GM19023 (cell line): ENCODE results near the gene C4orf51.
"Not testable (repeated sequence)": the region's sequence is repeated elsewhere in the genome, so short reads cannot be mapped to it uniquely, and the experiment has no call there.

Experiments used
- ATAC-seq: cut with Tn5 transposase; IDR thresholded peaks from one replicate; pipeline ENCODE4 v1.9.1; 2021; ENCODE audit warnings: mild to moderate bottlenecking, moderate library complexity; ENCODE audit not compliant: unreplicated experiment

Gene C4orf51

DNA sequence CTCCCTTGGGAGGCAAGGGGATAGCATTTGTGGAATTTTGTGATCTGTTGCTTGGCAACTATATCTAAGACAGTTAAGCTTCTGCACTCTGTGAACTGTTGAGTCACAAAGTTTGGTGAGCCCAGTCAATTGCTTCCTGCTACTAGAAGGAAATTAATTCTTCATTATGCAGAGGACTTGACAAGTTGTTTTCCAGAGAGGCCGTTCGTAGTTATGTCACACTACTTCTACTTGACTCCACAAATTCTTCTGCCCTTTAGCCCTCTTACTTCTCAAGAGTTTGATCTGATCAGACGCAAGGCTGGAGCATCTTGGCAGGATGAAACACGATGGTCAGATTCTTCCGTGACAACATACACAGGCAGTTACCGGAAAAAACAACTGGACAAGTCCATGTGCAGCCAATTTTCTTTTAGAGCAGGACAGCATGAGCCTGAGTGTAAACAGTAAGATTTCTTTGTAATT, at the start of gene C4orf51:
C4orf51 (plus strand) TSS at position 156 of the 465 bp plus-strand sequence; CDS start at position 214, 58 bp downstream.
- ATAC-seq, result no peak

DNA sequence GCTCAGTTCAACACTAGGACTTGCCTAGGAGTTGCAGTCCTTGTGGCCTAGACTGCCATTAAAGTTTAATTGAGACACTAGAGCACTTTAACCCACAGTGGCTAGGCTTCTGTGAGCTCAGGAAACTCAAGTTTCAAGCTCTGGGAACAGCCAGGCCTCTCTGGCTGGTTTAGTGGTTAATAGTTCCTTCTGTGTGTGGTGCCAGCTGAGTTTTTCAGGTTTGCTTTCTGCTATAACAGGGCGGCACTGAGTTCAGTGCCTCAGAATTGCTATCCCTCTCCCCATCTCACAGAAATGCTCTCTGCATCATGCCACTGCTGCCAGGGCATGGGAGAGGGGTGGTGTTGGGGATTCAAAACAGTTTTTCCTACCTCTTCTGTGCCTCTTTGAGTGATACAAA, 44.8 kb upstream of the C4orf51 start:
- no peak for ATAC-seq

DNA sequence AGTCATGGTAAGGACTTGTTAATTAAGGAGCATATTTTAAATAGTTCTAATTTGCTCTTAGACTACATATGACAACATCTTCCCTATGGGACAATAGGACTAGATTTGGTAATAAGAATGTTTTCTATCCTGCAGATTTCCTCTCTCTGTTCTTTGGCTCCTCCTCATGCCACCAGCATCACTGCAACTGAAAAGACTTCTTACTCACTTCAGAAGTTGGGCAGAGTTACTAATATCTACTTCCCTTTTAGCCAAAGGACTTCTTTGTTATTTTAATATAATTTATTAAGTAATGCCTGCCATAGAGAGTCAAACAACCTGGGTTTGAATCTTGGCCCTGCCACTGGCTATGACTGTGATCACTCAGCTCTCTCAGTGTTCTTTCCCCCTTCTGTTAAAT, 44.3 kb upstream of the C4orf51 start:
- no peak for ATAC-seq

DNA sequence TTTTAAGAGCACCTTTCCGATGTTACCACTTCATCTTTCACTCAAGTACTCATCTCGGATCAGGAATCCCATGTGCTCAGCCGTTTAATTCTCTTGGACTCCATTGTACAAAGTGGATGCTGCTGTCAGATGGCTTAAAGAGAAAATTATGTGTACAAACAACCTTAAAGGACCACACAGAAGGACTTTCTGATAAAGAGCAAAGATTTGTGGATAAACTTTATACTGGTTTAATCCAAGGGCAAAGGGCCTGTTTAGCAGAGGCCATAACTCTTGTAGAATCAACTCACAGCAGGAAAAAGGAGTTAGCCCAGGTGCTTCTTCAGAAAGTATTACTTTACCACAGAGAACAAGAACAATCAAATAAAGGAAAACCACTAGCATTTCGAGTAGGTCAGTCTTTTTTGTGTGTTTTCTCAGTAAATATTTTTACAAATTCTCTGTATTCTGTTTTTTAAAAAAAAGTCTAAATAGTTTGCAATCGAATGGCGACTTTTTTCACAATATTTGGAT, 40.7 kb upstream of the C4orf51 start:
- ATAC-seq, result no peak

DNA sequence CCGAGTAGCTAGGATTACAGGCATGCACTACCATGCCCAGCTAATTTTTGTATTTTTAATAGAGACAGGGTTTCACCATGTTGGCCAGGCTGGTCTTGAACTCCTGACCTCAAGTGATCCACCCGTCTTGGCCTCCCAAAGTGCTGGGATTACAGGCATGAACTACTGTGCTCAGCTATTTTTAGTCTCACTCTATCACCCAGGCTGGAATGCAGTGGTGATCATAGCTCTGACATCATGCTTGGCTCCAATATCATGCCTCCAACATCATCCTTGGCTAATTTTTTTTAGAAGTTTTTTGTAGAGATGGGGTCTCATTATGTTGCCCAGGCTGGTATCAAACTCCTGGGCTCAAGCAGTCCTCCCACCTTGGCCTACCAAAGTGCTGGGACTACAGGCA, 39.7 kb upstream of the C4orf51 start:
- ATAC-seq, result not testable (repeated sequence)

DNA sequence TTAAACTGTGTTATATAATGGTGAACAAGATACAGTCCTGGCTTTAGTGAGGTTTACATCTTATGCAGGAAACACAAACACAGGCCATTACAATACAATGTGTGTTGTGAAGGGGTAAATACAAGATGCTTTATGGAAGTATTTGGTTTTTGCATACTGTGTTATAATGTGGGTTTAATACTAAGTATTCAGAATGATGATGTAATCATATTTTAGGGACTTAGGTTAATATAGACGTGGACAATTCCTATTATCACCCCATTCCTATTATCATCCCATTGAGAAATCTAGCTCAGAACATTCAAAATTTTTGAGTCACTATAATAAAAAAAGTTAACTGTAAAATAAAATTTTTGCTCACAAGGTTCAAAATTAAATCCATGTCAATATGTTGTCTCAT, 36.7 kb upstream of the C4orf51 start:
- no peak for ATAC-seq

DNA sequence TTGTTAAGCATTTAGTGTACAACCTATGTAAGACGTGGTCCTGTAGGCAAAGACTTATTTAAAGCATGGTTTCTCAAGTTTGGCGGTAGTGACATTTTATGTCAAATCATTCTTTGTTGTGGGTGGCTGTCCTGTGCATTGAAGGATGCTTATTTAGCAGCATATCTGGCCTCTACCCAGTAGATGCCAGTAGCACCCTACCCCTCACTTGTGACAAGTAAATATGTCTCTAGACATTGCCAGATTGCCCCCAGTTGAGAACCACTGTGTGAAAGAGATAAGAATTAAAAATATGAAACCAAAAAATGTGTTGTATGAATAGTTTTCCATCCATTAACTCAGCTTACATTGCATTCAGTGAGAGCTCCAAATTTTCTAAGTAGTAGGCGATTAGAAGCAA, 35.2 kb upstream of the C4orf51 start:
- ATAC-seq, result no peak

DNA sequence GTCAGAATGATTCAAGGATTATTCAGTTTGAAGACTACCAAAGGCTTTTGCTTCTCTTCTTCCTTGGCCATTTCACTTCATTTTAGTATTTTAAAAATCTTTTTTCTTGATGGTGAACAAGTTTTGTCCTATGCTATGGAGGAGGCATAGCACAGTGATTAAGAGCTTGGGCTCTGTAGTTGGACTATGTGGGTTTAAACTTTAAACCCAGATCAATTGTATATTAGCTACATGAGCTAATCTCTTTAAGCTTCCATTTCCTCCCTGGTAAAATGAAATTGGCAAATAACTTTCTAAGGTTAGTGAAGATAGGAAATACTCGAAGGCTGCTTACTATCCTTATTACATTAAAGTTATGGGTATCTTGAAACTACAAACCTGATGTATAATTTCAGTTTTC, 23.8 kb upstream of the C4orf51 start:
- no peak for ATAC-seq

DNA sequence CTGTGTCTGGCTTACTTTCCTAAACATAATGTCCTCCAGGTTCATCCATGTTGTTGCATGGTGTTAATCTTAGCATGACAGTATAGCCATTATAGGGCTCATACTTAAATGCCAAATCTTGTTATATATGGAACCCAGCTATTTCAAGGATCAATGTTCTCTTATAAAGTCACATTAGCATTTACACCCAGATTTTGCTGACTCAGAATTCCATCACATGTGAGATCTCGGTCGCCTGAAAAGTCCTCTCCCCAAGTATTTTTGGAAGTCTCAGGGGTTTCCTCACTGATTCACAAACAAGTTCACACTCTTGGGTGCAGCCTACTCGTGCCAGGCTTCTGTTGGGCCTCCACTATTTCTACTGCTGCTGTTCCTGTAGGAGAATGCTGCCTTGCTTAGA, 19.9 kb upstream of the C4orf51 start:
- no peak for ATAC-seq

DNA sequence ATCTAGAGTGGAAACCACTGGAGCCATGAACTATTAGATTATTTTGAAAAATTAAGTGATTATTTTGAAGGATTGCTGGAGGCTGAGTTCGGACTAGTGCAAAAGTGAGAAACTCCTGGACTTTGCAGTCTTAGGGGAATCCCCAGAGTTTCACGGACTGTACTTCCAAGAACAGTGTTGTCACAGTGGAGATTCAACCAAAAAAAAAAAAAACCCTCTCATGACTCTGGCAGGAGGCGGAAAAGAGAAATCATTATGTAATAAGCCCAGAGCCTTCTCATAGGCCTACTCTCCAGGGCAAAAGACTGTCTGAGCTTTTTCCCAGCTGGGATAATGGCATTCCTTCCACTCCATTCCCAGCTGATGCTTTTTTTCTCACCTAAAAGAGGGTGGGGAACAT, 16.8 kb upstream of the C4orf51 start:
- no peak for ATAC-seq

DNA sequence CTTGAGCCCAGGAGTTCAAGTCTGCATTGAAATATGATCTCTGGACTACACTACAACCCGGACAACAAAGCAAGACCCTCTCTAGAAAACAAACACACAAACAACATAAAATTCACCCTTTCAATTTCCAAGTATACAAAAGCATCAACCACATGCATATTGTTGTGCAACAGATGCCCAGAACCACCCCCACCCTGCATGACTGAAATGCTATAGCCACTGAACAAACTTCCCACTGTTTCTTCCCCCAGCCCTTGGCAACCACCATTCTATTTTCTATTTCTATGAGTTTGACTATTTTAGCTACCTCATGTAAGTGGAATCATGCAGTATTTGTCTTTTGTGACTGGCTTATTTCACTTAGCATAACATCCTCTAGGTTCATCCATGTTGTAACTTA, 14.2 kb upstream of the C4orf51 start:
- no peak for ATAC-seq

DNA sequence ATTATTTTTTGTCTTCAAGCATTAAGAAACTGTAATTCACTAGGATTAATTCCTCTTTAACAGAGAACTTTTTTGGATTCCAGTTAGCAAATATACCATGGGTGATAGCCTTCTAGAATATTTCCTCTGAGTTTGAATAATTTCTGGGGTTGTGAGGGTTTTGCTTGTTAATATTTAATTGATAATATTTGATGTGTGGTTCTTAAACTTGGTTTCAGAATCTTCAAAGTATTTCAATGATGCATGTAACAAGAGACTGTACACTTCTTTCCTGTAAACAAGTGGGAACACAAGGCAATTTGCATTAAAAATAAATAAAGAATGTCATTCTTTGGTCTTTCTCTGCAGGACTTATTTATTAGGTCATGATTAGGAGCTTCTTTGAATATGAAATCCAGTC, 9.5 kb upstream of the C4orf51 start:
- no peak for ATAC-seq

DNA sequence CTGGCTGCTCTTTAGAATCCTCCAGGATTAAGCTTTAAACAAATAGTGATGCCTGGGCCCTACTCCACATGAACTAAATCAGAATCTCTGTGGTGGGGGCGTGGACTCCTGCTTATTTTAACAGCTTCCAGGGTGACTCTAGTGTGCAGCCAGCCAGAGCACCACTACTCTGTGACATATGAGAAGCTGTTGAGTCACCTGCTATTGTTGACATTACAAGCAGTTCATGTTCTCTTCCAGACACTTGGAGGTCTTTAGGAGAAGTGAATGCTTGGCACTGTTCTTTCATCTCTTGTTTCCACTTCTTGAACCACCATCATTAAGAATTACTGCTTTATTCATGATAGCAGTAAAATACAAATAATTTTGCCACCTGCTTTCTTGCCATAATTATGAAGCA, 426 bp upstream of the C4orf51 start:
- no peak for ATAC-seq

DNA sequence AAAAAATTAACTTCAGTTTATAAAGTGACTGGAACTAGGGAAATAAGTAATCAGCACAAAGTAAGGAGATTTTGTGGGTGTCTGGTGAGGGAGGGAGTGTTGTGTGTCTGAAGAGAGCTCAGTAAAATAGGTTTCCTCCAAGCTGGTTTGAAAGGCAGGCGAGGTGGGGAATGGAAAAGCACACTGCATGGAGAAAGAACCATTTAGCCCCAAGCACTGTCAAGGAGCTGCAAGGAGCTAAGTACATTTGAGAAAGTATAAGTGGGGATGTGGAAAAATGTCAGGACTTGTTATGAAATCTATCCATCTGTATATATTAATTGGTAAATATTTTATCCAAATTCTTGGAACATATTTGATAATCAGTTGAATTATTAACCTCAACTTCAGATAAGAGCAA, 956 bp downstream of the C4orf51 start:
- ATAC-seq, result no peak

DNA sequence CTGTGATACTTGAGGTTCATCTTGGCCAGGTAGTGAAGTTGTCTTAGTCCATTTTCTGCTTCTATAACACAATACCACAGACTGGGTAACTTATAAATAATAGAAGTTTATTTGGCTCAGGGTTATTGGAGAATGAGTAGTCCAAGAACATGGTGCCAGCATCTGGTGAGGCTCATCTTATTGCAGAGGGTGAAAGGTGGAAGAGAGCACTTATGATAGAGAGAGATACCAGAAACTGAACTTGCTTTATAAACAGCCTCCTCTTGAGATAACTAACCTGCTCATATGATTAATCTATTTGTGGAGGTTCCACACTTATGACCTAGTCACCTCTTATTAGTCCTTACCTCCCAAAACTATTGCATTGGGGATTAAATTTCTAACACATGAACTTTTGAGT, 1.6 kb downstream of the C4orf51 start:
- no peak for ATAC-seq

DNA sequence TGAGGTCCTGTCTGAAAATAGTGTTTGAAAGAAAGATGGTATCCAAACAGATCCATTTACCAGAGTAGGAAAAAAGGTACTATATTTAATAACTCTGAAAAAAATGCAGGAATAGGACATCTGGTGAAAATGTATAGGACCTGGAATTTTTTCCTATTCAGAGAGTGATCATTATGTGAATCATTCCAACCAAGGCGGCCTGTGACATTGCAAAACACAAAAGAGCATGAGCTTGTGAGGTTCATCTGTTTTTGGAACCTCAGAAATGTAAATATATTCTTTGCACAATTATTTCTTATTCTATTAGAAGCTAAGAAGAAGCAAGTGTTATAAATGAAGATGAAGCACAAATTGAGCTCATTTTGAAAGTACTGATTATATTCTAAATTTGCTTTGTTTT, 2.0 kb downstream of the C4orf51 start:
- ATAC-seq, result no peak

DNA sequence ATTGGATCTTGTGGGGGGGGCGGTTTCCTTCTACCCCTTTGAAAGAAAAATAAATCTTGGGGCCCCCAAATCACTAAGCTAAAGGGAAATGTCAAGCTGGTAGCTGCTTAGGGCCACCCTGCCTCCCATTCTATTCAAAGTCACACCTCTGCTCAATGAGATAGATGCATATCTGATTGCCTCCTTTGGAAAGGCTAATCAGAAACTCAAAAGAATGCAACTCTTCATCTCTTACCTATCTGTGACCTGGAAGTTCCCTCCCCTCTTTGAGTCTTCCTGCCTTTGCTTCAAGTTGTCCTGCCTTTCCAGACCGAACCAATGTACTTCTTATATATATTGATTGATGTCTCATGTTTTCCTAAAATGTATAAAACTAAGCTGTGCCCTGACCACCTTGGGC, 7.0 kb downstream of the C4orf51 start:
- ATAC-seq, result no peak

DNA sequence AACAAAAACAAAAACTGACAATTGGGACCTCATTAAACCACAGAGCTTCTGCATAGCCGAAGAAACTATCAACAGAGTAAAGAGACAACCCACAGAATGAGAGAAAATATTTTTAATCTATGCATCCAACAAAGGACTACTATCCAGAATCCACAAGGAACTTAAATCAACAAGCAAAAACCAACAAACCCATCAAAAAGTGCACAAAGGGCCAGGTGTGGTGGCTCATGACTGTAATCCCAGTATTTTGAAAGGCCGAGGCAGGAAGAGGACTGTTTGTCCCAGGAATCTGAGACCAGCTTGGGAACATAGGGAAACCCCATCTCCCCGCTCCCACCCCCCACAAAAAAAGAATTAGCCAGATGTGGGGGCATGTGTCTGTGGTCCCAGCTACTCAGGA, 10.7 kb downstream of the C4orf51 start:
- ATAC-seq, result no peak

DNA sequence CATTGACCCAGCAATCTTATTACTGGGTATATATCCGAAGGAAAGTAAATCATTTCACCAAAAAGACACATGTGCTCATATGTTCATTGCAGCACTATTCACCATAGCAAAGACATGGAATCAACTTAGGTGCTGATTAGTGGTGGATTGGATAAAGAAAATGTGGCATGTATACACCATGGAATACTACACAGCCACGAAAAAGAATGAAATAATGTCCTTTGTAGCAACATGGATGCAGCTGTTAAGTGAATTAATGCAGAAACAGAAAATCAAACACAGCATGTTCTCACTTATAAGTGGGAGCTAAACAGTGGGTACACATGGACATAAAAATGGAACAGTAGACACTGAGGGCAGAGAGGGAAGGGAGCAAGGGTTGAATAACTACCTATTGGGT, 11.5 kb downstream of the C4orf51 start:
- ATAC-seq, result not testable (repeated sequence)

DNA sequence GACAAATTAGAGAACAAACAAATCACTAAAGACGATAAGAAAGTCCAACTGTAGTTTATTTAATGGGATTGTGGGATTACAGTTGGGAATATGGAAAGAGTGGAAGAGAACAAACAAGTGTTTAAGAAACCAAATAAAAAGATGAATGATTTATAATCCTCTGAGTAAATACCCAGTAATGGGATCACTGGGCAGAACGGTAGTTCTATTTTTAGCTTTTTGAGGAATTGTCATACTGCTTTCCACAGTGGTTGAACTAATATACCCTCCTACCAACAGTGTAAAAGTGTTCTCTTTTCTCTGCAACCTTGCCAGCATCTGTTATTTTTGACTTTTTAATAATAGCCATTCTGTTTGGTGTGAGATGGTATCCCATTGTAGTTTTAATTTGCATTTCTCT, 15.0 kb downstream of the C4orf51 start:
- ATAC-seq, result no peak

DNA sequence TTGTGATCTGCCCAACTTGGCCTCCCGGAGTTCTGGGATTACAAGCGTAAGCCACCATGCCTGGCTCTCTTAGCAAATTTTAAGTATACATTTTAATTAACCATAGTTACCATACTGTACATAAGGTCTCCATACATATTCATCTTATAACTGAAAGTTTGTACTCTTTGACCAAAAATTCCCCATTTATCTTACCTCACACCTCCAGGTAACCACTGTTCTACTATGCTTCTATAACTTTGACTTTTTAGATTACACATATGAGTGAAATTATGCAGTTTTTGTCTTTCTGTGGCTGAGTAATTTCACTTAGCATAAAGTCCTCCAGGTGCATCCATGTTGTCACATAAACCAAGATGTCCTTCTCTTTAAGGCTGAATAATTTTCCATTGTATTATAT, 17.4 kb downstream of the C4orf51 start:
- ATAC-seq, result peak; percentile 66

DNA sequence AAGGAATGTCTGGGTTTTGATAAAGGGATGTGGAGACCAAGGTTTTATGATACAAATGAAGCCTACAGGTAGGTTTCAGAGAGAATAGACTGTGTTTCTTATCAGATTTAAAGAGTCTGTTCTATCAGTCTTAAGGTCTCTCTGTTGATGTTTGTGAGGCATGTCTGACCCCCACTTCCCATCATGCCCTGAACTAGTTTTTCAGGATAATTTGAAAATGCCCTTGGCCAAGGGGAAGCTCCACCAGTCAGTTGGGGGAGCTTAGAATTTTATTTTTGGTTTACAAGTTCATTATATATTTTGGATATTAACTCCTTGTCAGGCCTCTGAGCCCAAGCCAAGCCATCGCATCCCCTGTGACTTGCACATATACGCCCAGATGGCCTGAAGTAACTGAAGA, 18.6 kb downstream of the C4orf51 start:
- no peak for ATAC-seq

DNA sequence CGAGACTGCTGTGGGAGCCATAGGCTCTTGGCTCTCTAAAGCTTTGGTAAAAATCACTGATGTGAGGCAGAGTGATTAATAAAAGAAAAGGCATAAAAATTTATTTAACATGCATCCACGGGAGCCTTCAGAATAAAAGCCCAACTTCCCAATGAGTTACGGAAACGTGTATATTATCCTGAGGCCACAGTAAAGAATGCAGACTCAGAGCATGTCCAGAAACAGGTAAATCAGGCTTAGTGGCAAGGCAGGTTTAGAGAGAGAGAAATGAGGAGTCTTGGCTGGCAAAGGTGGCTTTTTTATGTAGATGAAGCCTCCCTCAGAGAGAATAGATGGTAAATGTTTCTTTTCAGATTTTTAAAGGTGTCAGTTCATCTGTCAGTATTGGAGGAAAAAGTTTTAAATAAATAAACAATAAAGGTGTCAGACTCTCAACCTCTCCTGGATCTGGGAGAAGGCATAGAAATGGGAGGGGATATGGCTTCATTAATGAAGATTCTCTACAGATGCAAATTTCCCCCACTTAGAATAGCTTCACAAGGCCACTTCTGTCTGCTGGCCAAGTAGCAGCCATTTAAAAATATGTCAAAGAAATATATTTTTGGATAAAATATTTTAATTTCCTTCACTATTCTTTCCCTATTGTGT, 24.0 kb downstream of the C4orf51 start:
- no peak for ATAC-seq
